T1000 (cell line): Measurements from ENCODE around the gene SEC14L3.

Source experiments
- DNase-seq: peaks from one replicate; lab custom pipeline; 2025; ENCODE audit warnings: mixed read lengths; lab: John Stamatoyannopoulos, UW

SEC14L3 gene

GRCh38 chr22:30471616-30472318 is at the start of gene SEC14L3:
TSS of gene SEC14L3 (minus strand) at chr22:30472017. CDS start at chr22:30471958, 59 bp downstream.
- no peak for DNase-seq

- no peak for DNase-seq
These were observed 48.1 kb upstream of the SEC14L3 start for GRCh38 chr22:30519842-30520425.

GRCh38 chr22:30516731-30517130 is 44.9 kb upstream of the SEC14L3 start:
- DNase-seq, result no peak

- DNase-seq, result no peak
These were observed 44.5 kb upstream of the SEC14L3 start for GRCh38 chr22:30516273-30516672.

GRCh38 chr22:30514252-30514651 is 42.4 kb upstream of the SEC14L3 start:
- no peak for DNase-seq

- no peak for DNase-seq
These were observed 41.6 kb upstream of the SEC14L3 start for GRCh38 chr22:30513462-30513861.

- DNase-seq, result no peak
These were observed 40.1 kb upstream of the SEC14L3 start for GRCh38 chr22:30511911-30512310.

GRCh38 chr22:30511109-30511508 is 39.3 kb upstream of the SEC14L3 start:
- DNase-seq, result no peak

- DNase-seq, result no peak
These were observed 36.4 kb upstream of the SEC14L3 start for GRCh38 chr22:30508216-30508615.

- no peak for DNase-seq
These were observed 35.9 kb upstream of the SEC14L3 start for GRCh38 chr22:30507670-30508069.

GRCh38 chr22:30506507-30506968 is 34.7 kb upstream of the SEC14L3 start:
- DNase-seq, result no peak

GRCh38 chr22:30503551-30503950 is 31.7 kb upstream of the SEC14L3 start:
- no peak for DNase-seq

GRCh38 chr22:30502911-30503310 is 31.1 kb upstream of the SEC14L3 start:
- DNase-seq, result no peak

GRCh38 chr22:30502153-30502552 is 30.3 kb upstream of the SEC14L3 start:
- no peak for DNase-seq

- no peak for DNase-seq
These were observed 28.8 kb upstream of the SEC14L3 start for GRCh38 chr22:30500628-30501027.

GRCh38 chr22:30497466-30498150 is 25.8 kb upstream of the SEC14L3 start:
- DNase-seq, result no peak

GRCh38 chr22:30495041-30495784 is 23.4 kb upstream of the SEC14L3 start:
- no peak for DNase-seq

- DNase-seq, result no peak
These were observed 20.3 kb upstream of the SEC14L3 start for GRCh38 chr22:30492144-30492543.

GRCh38 chr22:30491381-30491780 is 19.6 kb upstream of the SEC14L3 start:
- no peak for DNase-seq

- DNase-seq, result no peak
These were observed 18.6 kb upstream of the SEC14L3 start for GRCh38 chr22:30490399-30490798.

GRCh38 chr22:30488121-30488520 is 16.3 kb upstream of the SEC14L3 start:
- no peak for DNase-seq

GRCh38 chr22:30486661-30487115 is 14.9 kb upstream of the SEC14L3 start:
- DNase-seq, result no peak
